Activated naive CD4-positive, alpha-beta T cell treated with anti-CD3 and anti-CD28 coated beads, Interleukin-2, amount 50 U/mL, for 24 hours (primary cell): ENCODE data around the gene GGACT.

Experiments used
- H3K27ac Mint-ChIP-seq: one replicate; pipeline ENCODE4 v1.8.0; 2021; ENCODE audit warnings: mild to moderate bottlenecking, mixed read lengths
- H3K27me3 Mint-ChIP-seq: one replicate; pipeline ENCODE4 v1.8.0; 2021; ENCODE audit warnings: mixed read lengths
- H3K36me3 Mint-ChIP-seq: one replicate; pipeline ENCODE4 v1.8.0; 2021; ENCODE audit warnings: mixed read lengths
- H3K4me1 Mint-ChIP-seq: one replicate; pipeline ENCODE4 v1.8.0; 2021; ENCODE audit warnings: mixed read lengths
- H3K4me3 Mint-ChIP-seq: one replicate; pipeline ENCODE4 v1.8.0; 2021; ENCODE audit warnings: mild to moderate bottlenecking, mixed read lengths
- H3K9me3 Mint-ChIP-seq: one replicate; pipeline ENCODE4 v1.8.0; 2021; ENCODE audit warnings: mixed read lengths

The GGACT gene

GRCh38 chr13:100545684-100546061 is 42.9 kb downstream of the GGACT start:
- Mint-ChIP-seq H3K9me3 (no peaks in the 10 kb centered on the region), H3K27ac (no peak overlapping the region), H3K36me3 (peaks cover 3% of the 10 kb centered on the region), H3K4me3 (no peak overlapping the region), H3K27me3 (no peaks in the 10 kb centered on the region), H3K4me1 (peaks cover 10% of the 10 kb centered on the region)

- H3K4me1 Mint-ChIP-seq, result peaks cover 16% of the 10 kb centered on the region
- no peak overlapping the region for H3K27ac Mint-ChIP-seq
- no peaks in the 10 kb centered on the region for H3K9me3 Mint-ChIP-seq
- H3K36me3 Mint-ChIP-seq, result peaks cover 3% of the 10 kb centered on the region
- H3K27me3 Mint-ChIP-seq, result no peaks in the 10 kb centered on the region
- no peak overlapping the region for H3K4me3 Mint-ChIP-seq
Measured at GRCh38 chr13:100544866-100545683, 43.5 kb downstream of the GGACT start.

GRCh38 chr13:100543872-100544602 is 44.6 kb downstream of the GGACT start:
- H3K4me3 Mint-ChIP-seq, result no peak overlapping the region
- H3K9me3 Mint-ChIP-seq, result no peaks in the 10 kb centered on the region
- peaks cover 7% of the 10 kb centered on the region for H3K36me3 Mint-ChIP-seq
- H3K27ac Mint-ChIP-seq, result no peak overlapping the region
- H3K4me1 Mint-ChIP-seq, result peaks cover 22% of the 10 kb centered on the region
- H3K27me3 Mint-ChIP-seq, result no peaks in the 10 kb centered on the region

- no peak overlapping the region for H3K27ac Mint-ChIP-seq
- H3K4me3 Mint-ChIP-seq, result peak overlapping the region; percentile 53
- H3K4me1 Mint-ChIP-seq, result peaks cover 32% of the 10 kb centered on the region
- H3K36me3 Mint-ChIP-seq, result peaks cover 7% of the 10 kb centered on the region
- no peaks in the 10 kb centered on the region for H3K9me3 Mint-ChIP-seq
- no peaks in the 10 kb centered on the region for H3K27me3 Mint-ChIP-seq
Measured at GRCh38 chr13:100542826-100543156, 45.8 kb downstream of the GGACT start.

- no peak overlapping the region for H3K27ac Mint-ChIP-seq
- H3K9me3 Mint-ChIP-seq, result no peaks in the 10 kb centered on the region
- H3K4me3 Mint-ChIP-seq, result peak overlapping the region; percentile 53
- H3K4me1 Mint-ChIP-seq, result peaks cover 39% of the 10 kb centered on the region
- peaks cover 7% of the 10 kb centered on the region for H3K36me3 Mint-ChIP-seq
- no peaks in the 10 kb centered on the region for H3K27me3 Mint-ChIP-seq
Measured at GRCh38 chr13:100541897-100542825, 46.4 kb downstream of the GGACT start.

- Mint-ChIP-seq H3K36me3 (peaks cover 7% of the 10 kb centered on the region), H3K27me3 (no peaks in the 10 kb centered on the region), H3K9me3 (no peaks in the 10 kb centered on the region), H3K27ac (no peak overlapping the region), H3K4me3 (no peak overlapping the region), H3K4me1 (peaks cover 46% of the 10 kb centered on the region)
Measured at GRCh38 chr13:100540621-100541020, 48.0 kb downstream of the GGACT start.

GRCh38 chr13:100537951-100538462 is 50.6 kb downstream of the GGACT start:
- H3K36me3 Mint-ChIP-seq, result peaks cover 9% of the 10 kb centered on the region
- peaks cover 46% of the 10 kb centered on the region for H3K4me1 Mint-ChIP-seq
- H3K27me3 Mint-ChIP-seq, result no peaks in the 10 kb centered on the region
- no peak overlapping the region for H3K27ac Mint-ChIP-seq
- H3K4me3 Mint-ChIP-seq, result no peak overlapping the region
- no peaks in the 10 kb centered on the region for H3K9me3 Mint-ChIP-seq

GRCh38 chr13:100537486-100537885 is 51.1 kb downstream of the GGACT start:
- Mint-ChIP-seq H3K9me3 (no peaks in the 10 kb centered on the region), H3K27ac (peak overlapping the region; percentile 68), H3K4me3 (no peak overlapping the region), H3K36me3 (peaks cover 9% of the 10 kb centered on the region), H3K27me3 (no peaks in the 10 kb centered on the region), H3K4me1 (peaks cover 41% of the 10 kb centered on the region)

- H3K9me3 Mint-ChIP-seq, result no peaks in the 10 kb centered on the region
- no peaks in the 10 kb centered on the region for H3K27me3 Mint-ChIP-seq
- no peak overlapping the region for H3K27ac Mint-ChIP-seq
- H3K4me1 Mint-ChIP-seq, result peaks cover 36% of the 10 kb centered on the region
- no peak overlapping the region for H3K4me3 Mint-ChIP-seq
- H3K36me3 Mint-ChIP-seq, result peaks cover 9% of the 10 kb centered on the region
Measured at GRCh38 chr13:100536643-100537180, 51.9 kb downstream of the GGACT start.

- Mint-ChIP-seq H3K4me1 (peaks cover 35% of the 10 kb centered on the region), H3K4me3 (no peak overlapping the region), H3K36me3 (peaks cover 10% of the 10 kb centered on the region), H3K9me3 (no peaks in the 10 kb centered on the region), H3K27ac (no peak overlapping the region), H3K27me3 (no peaks in the 10 kb centered on the region)
Measured at GRCh38 chr13:100535426-100536135, 53.0 kb downstream of the GGACT start.

- H3K9me3 Mint-ChIP-seq, result no peaks in the 10 kb centered on the region
- H3K4me1 Mint-ChIP-seq, result peaks cover 30% of the 10 kb centered on the region
- no peak overlapping the region for H3K27ac Mint-ChIP-seq
Measured at GRCh38 chr13:100534911-100535310, 53.7 kb downstream of the GGACT start.

GRCh38 chr13:100534147-100534843 is 54.3 kb downstream of the GGACT start:
- Mint-ChIP-seq H3K27me3 (no peaks in the 10 kb centered on the region), H3K9me3 (no peaks in the 10 kb centered on the region)

More at GRCh38 chr13:100534911-100535310, 53.7 kb downstream of the GGACT start:
- H3K27me3 Mint-ChIP-seq, result no peaks in the 10 kb centered on the region
- no peak overlapping the region for H3K4me3 Mint-ChIP-seq
- H3K36me3 Mint-ChIP-seq, result peaks cover 8% of the 10 kb centered on the region

GRCh38 chr13:100533588-100534041 is 55.0 kb downstream of the GGACT start:
- no peaks in the 10 kb centered on the region for H3K9me3 Mint-ChIP-seq
- peaks cover 21% of the 10 kb centered on the region for H3K4me1 Mint-ChIP-seq
- H3K36me3 Mint-ChIP-seq, result peaks cover 5% of the 10 kb centered on the region
- H3K4me3 Mint-ChIP-seq, result no peak overlapping the region
- H3K27me3 Mint-ChIP-seq, result no peaks in the 10 kb centered on the region
- H3K27ac Mint-ChIP-seq, result no peak overlapping the region

More at GRCh38 chr13:100534147-100534843, 54.3 kb downstream of the GGACT start:
- peaks cover 27% of the 10 kb centered on the region for H3K4me1 Mint-ChIP-seq
- H3K27ac Mint-ChIP-seq, result no peak overlapping the region
- no peak overlapping the region for H3K4me3 Mint-ChIP-seq
- peaks cover 8% of the 10 kb centered on the region for H3K36me3 Mint-ChIP-seq

GRCh38 chr13:100532836-100533435 is 55.7 kb downstream of the GGACT start:
- Mint-ChIP-seq H3K9me3 (no peaks in the 10 kb centered on the region), H3K36me3 (peaks cover 5% of the 10 kb centered on the region), H3K4me1 (peaks cover 15% of the 10 kb centered on the region), H3K27ac (no peak overlapping the region), H3K27me3 (no peaks in the 10 kb centered on the region), H3K4me3 (no peak overlapping the region)
